Uterus (tissue), 4 donors: ENCODE data around the gene CBFA2T3. TPM values are rescaled to one million over a fixed set of nuclear protein-coding genes. Genes with fewer than 3 reads are reported as not detected.

Experiments
- DNase-seq, 2 donors: peaks; one replicate each; pipeline ENCODE4 v3.0.0-alpha.2; 2019 to 2020
- H3K27ac ChIP-seq, 2 donors: fragments of 200-600 bp; sonication (generic); 1 replicate in 1 of 2; 2 replicates in 1 of 2; pipeline ENCODE4 v1.5.1; 2016 to 2018
- H3K27me3 ChIP-seq, 2 donors: fragments of 200-600 bp; sonication (generic); one replicate each; pipeline ENCODE4 v1.5.1; 2018 to 2019; ENCODE audit warnings: control low read depth in 1 of 2
- H3K36me3 ChIP-seq, 2 donors: fragments of 200-600 bp; sonication (generic); one replicate each; pipeline ENCODE4 v1.5.1; 2019; ENCODE audit warnings: control low read depth in 1 of 2
- H3K4me1 ChIP-seq, 2 donors: fragments of 200-600 bp; sonication (generic); one replicate each; pipeline ENCODE4 v1.5.1; 2018 to 2019; ENCODE audit warnings: control low read depth in 1 of 2
- H3K4me3 ChIP-seq, 2 donors: fragments of 200-600 bp; sonication (generic); 1 replicate in 1 of 2; 2 replicates in 1 of 2; pipeline ENCODE4 v1.5.1; 2018 to 2019; ENCODE audit warnings: mild to moderate bottlenecking in 1 of 2
- H3K9me3 ChIP-seq, 2 donors: fragments of 200-600 bp; sonication (generic); one replicate each; pipeline ENCODE4 v1.5.1; 2019; ENCODE audit warnings: control low read depth in 1 of 2
- POLR2A ChIP-seq, 2 donors: fragments of 450-650 bp; IDR thresholded peaks; one replicate each; pipeline ENCODE4 v1.6.1; 2016; ENCODE audit warnings: antibody characterized with exemption in 2 of 2, mild to moderate bottlenecking in 1 of 2, moderate library complexity in 1 of 2
- intact Hi-C: fragments of 100-400 bp; cut with DNase I; formaldehyde crosslinking; loops from one replicate; pipeline ENCODE4 v1.15.1; 2023; ENCODE audit warnings: low total_unique reads
- total RNA-seq, 4 donors: library from RNA; depleted of rRNA in 3 of 4; stranded (reverse); fragments of >200 nt in 3 of 4; gene quantifications; one replicate each; pipeline versions ENCODE4 v1.1.0 to v1.2.4, GENCODE V29; 2014 to 2023
- TF ChIP-seq, protein P1 (sequence below), 4 experiments: fragments of 200-600 bp in 2 of 4; fragments of 450-650 bp in 2 of 4; sonication (generic) in 2 of 4; IDR thresholded peaks; one replicate each; pipeline ENCODE4 v1.5.1; 2016 to 2019; ENCODE audit warnings: antibody characterized with exemption in 4 of 4, mild to moderate bottlenecking in 2 of 4, moderate library complexity in 1 of 4
- donor health status: DM: yes; HTN: yes; CAD: no.

CBFA2T3 gene
- total RNA-seq, 4 donors from 2014 or later: under 0.01 to 12.1 (median 3.1) TPM

DNA sequence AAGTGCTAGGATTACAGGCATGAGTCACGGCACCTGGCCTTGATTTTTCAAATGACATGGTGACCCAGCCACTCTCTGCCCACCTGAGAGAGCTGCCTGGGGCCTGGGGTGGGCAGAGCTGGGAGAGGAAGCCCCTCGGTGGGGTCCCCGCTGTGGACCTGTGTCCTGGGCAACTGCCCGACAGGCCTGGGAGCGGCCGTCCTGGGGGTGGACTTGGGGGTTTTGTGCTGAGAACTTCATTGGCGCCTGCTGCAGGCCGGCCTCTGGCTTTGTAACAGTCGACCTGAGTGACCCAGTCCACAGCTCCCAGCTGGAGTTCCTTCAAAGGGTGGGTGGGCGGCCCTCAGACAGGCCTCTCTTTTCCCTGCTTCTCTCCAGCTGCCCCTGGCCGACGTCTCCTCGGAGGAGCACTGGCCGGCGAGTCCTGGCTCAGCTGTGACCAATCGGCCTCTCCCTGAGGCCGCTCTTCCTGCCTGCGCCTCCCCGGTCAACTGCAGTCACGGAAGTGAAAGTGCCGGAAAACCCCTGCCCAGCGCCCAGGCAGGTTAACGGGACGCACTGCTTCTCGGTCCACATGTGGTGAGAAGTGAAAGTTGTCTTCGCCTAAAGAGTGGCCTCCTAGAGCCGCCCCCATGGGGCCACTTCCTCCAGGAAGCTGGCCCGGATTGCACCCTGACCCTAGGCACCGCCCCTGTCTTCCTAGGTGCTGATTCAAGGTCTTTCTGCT lies 5.5 kb downstream of the CBFA2T3 start:
- Histone ChIP-seq H3K4me1 (no peaks in the 10 kb centered on the region), H3K36me3 (no peaks in the 10 kb centered on the region), H3K27ac (no peak overlapping the region), H3K27me3 (no peaks in the 10 kb centered on the region), H3K9me3 (no peaks in the 10 kb centered on the region), H3K4me3 (no peak overlapping the region)
- no peak for TF ChIP-seq POLR2A (IDR thresholded peaks at IDR 0.05)
- TF ChIP-seq, protein P1, sequence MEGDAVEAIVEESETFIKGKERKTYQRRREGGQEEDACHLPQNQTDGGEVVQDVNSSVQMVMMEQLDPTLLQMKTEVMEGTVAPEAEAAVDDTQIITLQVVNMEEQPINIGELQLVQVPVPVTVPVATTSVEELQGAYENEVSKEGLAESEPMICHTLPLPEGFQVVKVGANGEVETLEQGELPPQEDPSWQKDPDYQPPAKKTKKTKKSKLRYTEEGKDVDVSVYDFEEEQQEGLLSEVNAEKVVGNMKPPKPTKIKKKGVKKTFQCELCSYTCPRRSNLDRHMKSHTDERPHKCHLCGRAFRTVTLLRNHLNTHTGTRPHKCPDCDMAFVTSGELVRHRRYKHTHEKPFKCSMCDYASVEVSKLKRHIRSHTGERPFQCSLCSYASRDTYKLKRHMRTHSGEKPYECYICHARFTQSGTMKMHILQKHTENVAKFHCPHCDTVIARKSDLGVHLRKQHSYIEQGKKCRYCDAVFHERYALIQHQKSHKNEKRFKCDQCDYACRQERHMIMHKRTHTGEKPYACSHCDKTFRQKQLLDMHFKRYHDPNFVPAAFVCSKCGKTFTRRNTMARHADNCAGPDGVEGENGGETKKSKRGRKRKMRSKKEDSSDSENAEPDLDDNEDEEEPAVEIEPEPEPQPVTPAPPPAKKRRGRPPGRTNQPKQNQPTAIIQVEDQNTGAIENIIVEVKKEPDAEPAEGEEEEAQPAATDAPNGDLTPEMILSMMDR (IDR thresholded peaks at IDR 0.05): no peak
- intact Hi-C loops: no loop called here
- DNase-seq: no peak

DNA sequence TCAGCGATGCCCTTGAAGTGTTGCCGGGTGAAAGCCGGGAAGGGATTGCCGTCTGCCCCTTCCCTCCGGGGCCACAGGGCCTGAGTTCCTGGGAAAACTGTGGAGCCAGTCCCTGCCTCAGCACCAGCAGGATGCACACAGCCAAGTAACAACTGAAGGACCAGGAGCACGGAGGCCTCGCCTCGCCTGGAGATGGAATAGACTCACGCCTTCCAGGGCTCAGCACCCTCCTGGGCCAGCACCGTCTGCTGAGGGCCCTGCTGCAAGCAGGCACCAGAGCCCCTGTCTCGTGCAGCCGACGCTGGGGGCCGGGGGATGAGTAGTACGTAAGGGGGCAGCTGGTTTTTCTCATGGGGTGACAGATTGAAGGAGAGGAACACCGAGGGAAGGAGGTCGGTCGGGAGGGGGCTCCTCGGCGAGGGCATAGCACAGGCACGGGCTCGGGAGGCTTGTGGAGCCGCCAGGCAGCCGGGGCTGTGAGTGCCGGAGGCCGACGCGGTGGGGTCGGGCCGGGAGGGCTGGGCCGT lies 6.4 kb downstream of the CBFA2T3 start:
- no peaks in the 10 kb centered on the region for H3K27me3 ChIP-seq
- H3K27ac ChIP-seq: no peak overlapping the region
- H3K4me3 ChIP-seq: no peak overlapping the region
- no peaks in the 10 kb centered on the region for H3K4me1 ChIP-seq
- H3K36me3 ChIP-seq: no peaks in the 10 kb centered on the region
- DNase-seq: no peak
- intact Hi-C loops: no loop called here
- TF ChIP-seq POLR2A (IDR thresholded peaks at IDR 0.05): no peak
- TF ChIP-seq, protein P1 (IDR thresholded peaks at IDR 0.05): no peak
- H3K9me3 ChIP-seq: no peaks in the 10 kb centered on the region

DNA sequence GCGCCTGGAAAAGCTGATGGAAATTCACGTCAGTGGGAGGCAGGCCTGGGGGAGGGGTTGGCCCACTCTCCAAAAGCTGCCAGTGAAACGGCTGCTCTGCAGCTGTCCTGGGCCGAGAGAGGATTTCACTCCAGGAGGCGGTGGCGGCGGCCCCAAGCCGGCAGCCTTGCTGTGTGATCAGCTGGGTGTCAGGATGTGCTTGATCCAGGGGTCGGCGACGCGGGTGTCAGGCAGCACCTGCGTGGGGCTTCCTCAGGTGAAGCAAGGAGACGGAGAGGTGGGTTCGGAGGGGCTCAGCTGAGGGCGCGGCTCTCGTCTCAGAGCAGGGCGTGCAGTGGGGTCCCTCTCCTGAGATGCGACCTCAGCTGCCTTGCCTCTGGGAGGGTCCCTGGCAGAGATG lies 7.0 kb downstream of the CBFA2T3 start:
- intact Hi-C loops: no loop called here

DNA sequence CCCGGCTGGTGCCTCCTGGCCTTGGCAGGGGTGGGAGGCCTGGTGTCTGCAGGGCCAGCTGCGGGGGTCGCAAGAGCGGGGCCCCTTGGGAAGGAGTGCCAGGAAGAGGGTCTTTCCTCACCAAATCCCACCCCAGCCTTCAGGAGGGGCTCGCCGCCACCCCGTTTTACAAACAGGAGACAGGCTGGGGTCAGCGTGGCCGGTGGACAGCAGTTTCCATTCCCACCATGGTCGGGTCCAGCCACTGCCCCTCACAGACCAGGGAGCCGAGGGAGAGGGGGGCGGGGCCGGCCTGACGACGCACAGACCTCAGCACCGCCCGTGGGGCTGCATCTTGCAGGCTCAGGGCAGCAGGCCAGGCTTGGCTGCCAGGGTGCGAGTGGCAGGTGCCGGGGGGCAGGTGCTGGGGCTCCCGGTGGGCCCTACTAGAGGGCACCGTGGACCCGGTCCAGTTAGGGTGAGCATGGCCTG lies 7.6 kb downstream of the CBFA2T3 start:
- no peak for TF ChIP-seq POLR2A (IDR thresholded peaks at IDR 0.05)
- TF ChIP-seq, protein P1 (IDR thresholded peaks at IDR 0.05): no peak
- Histone ChIP-seq H3K4me3 (no peak overlapping the region), H3K27me3 (no peaks in the 10 kb centered on the region), H3K4me1 (no peaks in the 10 kb centered on the region), H3K27ac (no peak overlapping the region), H3K9me3 (no peaks in the 10 kb centered on the region), H3K36me3 (no peaks in the 10 kb centered on the region)
- intact Hi-C loops: no loop called here
- DNase-seq: no peak

More for the DNA sequence above, 7.0 kb downstream of the CBFA2T3 start:
- no peak for TF ChIP-seq POLR2A (IDR thresholded peaks at IDR 0.05)
- TF ChIP-seq, protein P1 (IDR thresholded peaks at IDR 0.05): no peak
- H3K4me1 ChIP-seq: no peaks in the 10 kb centered on the region
- H3K4me3 ChIP-seq: no peak overlapping the region
- no peaks in the 10 kb centered on the region for H3K9me3 ChIP-seq
- no peaks in the 10 kb centered on the region for H3K27me3 ChIP-seq
- DNase-seq: no peak
- no peak overlapping the region for H3K27ac ChIP-seq
- H3K36me3 ChIP-seq: no peaks in the 10 kb centered on the region

DNA sequence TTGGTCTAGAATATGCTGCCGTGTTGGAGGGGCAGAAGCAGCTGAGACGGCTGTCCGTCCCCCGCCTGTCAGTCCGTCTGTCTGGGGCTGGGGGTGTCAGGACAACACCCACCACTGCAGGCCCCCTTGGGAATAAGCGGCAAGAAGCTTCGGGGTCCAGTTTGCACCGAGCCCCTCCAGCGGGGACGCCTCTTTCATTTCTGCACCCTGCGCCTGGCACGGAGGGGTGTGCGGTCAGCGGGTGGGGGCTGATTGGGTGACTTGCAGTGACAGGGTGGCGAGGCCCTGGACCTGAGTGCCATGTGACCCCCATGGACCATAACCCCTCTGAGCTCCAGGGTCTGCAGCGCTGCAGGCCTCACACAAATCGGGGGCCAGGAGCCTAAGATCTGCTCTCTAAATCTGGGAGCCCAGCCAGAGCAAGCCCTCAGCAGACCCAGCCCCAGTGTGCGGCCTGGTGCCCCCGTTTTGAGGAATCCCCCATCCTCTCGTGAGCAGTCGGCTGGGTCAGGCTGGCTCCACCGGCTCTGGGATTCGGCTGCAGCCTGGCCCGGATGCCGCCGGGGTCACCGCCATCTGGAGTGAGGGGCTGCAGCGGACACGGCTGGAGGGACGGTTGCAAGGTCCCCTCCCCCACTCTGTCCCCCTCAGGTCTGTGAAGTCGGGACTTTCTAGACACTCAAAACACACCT lies 8.3 kb downstream of the CBFA2T3 start:
- no peak overlapping the region for H3K4me3 ChIP-seq
- no peaks in the 10 kb centered on the region for H3K4me1 ChIP-seq
- DNase-seq: no peak
- H3K36me3 ChIP-seq: no peaks in the 10 kb centered on the region
- H3K9me3 ChIP-seq: no peaks in the 10 kb centered on the region
- intact Hi-C loops: no loop called here
- H3K27me3 ChIP-seq: no peaks in the 10 kb centered on the region
- H3K27ac ChIP-seq: no peak overlapping the region
- TF ChIP-seq, protein P1 (IDR thresholded peaks at IDR 0.05): no peak
- no peak for TF ChIP-seq POLR2A (IDR thresholded peaks at IDR 0.05)
